ENCODE data around the gene TRIP12.

TRIP12 gene

DNA sequence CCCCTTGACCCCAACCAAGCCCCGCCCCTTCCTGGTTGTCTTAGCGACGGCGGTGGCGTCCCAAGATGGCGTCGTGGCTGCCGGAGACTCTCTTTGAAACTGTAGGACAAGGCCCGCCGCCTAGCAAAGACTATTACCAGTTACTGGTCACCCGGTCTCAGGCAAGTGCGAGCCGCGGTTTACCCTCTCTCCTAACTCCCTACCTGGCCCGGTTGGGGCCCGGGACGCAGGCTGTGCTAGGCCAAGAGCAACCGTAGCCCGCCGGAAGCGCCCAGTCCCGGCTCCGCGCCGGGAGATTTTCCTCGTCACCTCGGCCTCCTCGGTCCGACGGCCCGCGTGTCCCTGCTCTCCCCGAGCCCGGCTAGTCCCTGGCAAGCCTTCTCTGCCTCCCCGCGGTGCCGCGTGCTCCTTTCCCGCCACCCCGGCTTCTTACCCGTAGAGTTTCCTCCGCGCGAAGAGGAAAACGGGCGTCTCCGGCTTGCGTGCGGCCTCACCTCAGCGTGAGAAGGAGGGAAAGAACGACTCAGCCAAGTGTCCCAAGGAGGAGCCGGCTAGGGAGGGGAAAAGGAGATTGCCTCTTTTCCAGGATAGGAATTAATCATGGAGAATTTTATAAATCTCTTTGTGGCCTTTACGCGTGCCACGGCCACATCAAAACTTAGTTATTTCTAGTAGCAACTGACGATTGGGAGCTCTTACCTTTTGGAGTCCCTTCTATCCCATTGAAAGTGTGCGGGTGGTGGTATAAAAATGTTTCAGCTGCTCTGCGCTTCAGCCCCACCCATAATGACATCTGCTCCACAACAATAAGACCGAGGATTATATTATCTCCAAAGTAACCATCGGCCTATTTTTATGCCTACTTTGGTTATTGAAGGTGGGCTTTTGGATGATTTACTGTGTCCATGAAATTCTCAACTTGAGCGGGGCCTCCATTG lies 909 bp upstream of the TRIP12 start, which contains the start of gene FBXO36:
FBXO36 (plus strand) TSS at position 55 of the 938 bp plus-strand sequence; CDS start at position 66, 11 bp downstream.
- ChIA-PET CTCF (interaction anchor here (0.9 kb wide), 1 partner anchor 237 kb away, joined by 3 read pairs; no protein-coding TSS in a partner anchor), POLR2A (no interaction called here)
- TF ChIP-seq, protein P1, sequence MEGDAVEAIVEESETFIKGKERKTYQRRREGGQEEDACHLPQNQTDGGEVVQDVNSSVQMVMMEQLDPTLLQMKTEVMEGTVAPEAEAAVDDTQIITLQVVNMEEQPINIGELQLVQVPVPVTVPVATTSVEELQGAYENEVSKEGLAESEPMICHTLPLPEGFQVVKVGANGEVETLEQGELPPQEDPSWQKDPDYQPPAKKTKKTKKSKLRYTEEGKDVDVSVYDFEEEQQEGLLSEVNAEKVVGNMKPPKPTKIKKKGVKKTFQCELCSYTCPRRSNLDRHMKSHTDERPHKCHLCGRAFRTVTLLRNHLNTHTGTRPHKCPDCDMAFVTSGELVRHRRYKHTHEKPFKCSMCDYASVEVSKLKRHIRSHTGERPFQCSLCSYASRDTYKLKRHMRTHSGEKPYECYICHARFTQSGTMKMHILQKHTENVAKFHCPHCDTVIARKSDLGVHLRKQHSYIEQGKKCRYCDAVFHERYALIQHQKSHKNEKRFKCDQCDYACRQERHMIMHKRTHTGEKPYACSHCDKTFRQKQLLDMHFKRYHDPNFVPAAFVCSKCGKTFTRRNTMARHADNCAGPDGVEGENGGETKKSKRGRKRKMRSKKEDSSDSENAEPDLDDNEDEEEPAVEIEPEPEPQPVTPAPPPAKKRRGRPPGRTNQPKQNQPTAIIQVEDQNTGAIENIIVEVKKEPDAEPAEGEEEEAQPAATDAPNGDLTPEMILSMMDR (IDR thresholded peaks at IDR 0.05; ENCODE audit: insufficient read depth, low read length, missing control alignments) = no peak
- peak within 1 kb of the TSS; percentile 90 for H3K4me3 ChIP-seq (ENCODE audit: low read depth, low read length)
- no peak for DNase-seq (ENCODE audit: low read depth, low spot score)

DNA sequence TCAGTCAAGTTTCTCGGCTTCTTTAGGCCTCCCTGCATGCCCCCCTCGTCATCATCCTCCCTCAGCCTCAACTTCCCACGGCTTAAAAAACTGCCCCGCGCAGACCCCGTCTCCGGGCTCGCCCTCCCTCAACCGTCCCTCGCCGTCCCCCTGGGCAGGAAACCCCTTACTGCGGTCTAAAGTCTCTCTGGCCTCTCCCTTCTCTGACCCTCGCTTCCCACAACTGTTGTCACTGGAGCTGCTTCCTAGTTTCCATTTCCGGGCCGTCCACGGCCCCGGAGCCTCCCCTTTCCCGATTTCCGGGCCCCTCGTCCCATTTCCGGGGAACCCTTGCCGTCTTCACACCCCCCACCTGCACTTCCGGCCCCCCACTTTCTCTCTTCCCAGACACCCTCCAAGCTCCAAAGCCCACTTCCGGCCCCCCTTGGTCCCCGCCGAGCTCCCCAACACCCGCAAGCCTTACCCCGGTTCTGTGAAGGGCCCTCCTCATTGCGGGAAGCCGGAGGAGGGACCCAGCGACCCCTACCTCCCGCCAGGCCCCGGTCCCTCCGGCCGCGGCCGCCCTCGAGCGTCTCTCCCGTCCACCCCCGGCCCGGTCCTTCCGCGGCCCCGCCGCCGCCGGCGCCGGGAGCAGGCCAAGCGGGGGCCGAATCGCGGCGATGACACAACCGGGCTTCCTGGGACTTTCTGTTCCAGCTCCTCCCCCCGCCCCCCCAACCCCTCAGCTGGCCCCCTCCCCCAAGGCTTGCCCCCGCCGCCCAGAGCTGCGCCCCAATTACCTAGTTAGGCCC lies 513 bp downstream of the TRIP12 start:
- peak overlapping the region; percentile 90 for H3K4me3 ChIP-seq (ENCODE audit: low read depth, low read length)
- DNase-seq (ENCODE audit: low read depth, low spot score) = no peak
- ChIA-PET CTCF (interaction anchor here (0.8 to 1.9 kb wide), 4 partner anchors 10 to 937 kb away, joined by 3 to 5 read pairs (median 4); partner anchors contain the start of gene CAB39), POLR2A (interaction anchor here (0.6 to 1.2 kb wide), 6 partner anchors 10 to 140 kb away, joined by 3 to 5 read pairs (median 4); no protein-coding TSS in a partner anchor)
- TF ChIP-seq, protein P1 (IDR thresholded peaks at IDR 0.05; ENCODE audit: insufficient read depth, low read length, missing control alignments) = no peak

DNA sequence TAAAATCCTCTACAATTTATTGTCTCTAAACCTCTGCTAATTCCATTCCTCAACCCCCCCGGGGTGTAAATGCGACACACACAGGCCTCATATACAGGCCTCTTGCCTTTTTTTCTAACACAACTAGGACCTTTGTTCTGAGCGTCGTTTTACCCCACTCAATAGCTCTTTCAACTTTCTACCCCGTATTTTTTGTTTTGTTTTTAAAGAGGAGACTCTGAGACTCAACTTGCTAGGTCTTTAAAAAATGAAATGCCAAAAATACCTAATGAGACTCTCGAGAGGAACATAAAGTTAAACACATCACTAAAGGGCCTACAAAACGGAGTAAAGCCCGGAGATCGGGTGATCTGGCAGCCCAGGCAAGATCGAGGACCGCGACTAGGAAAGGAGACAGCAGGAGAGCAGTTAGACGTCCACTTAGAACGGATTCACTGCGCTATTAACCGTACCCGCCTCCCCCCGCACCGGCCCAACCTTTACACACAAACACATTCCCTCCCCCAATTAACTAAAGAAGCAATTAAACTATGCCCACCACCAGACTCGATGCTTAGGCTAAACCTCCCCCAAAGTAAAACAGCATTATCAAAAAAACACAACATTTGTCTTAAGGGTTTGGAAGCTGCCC lies 1.7 kb downstream of the TRIP12 start:
- ChIA-PET CTCF (interaction anchor here (1.9 kb wide), 1 partner anchor 10 kb away, joined by 5 read pairs; no protein-coding TSS in a partner anchor), POLR2A (interaction anchor here (1.1 kb wide), 1 partner anchor 9 kb away, joined by 4 read pairs; no protein-coding TSS in a partner anchor)
- H3K4me3 ChIP-seq (ENCODE audit: low read depth, low read length) = peak overlapping the region; percentile 90
- DNase-seq (ENCODE audit: low read depth, low spot score) = no peak
- TF ChIP-seq, protein P1 (IDR thresholded peaks at IDR 0.05; ENCODE audit: insufficient read depth, low read length, missing control alignments) = no peak

DNA sequence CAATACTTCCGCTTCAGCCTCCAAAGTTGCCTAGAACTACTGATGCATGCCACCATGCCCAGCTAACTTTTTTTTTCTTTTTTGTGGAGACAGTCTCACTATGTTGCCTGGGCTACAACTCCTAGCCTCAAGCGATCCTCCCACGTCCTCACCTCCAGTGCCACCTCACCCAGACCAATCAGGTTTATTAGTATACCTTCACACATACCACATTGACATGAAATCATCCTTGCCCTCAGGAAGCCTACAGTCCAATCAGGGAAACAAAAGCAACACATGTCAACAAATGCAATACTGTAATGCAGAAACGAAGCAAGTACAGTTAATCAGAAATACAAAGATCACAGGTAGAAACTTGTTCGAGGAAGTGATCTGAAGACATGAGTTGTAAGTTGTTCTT lies 4.0 kb downstream of the TRIP12 start:
- H3K4me3 ChIP-seq (ENCODE audit: low read depth, low read length) = no peak overlapping the region
- DNase-seq (ENCODE audit: low read depth, low spot score) = no peak
- TF ChIP-seq, protein P1 (IDR thresholded peaks at IDR 0.05; ENCODE audit: insufficient read depth, low read length, missing control alignments) = no peak
- ChIA-PET CTCF (no interaction called here), POLR2A (no interaction called here)

DNA sequence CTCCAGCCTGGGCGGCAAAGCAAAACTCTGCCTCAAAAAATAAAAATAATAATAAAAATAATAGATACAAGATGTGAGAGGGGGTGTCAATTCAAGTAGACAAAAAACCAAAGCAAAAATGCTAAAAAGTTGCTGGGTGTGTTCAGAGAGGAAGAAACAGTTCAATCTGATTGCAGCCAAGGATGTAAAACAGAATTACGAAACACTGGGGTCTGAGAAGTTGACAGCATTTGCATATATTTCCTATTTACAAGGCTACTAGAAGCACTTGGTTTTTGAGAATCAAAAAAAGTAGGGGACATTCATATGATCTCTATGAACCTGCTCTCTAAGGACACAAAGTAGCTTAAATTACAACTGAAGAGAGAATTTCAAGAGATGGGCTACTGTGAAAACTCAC lies 7.6 kb downstream of the TRIP12 start:
- no peak for DNase-seq (ENCODE audit: low read depth, low spot score)
- TF ChIP-seq, protein P1 (IDR thresholded peaks at IDR 0.05; ENCODE audit: insufficient read depth, low read length, missing control alignments) = no peak
- no peak overlapping the region for H3K4me3 ChIP-seq (ENCODE audit: low read depth, low read length)
- POLR2A ChIA-PET = no interaction called here
- CTCF ChIA-PET = no interaction called here

Data from AG04449 (cell line).